ENCODE data around the gene SHB.

DNA sequence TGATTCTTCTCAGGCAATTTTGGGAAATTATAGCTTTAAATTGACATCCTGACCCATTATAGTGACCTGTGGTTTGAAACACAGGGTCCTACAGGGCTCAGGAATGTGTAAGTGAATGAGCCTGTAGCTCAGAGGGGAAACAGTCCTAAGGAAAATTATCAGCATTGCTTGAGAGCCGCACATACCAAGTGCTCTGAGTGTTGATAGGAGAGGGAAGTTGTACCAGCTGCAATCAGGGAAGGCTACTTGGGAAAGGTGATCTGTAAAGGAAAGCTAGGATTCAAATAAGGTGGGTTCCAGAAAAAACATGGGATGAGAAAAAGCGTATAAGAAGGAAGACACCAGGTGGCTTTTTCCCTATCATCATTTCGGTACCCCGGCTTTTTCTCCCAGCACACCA, 160.7 kb downstream of the SHB start:
- TF ChIP-seq, protein P1, sequence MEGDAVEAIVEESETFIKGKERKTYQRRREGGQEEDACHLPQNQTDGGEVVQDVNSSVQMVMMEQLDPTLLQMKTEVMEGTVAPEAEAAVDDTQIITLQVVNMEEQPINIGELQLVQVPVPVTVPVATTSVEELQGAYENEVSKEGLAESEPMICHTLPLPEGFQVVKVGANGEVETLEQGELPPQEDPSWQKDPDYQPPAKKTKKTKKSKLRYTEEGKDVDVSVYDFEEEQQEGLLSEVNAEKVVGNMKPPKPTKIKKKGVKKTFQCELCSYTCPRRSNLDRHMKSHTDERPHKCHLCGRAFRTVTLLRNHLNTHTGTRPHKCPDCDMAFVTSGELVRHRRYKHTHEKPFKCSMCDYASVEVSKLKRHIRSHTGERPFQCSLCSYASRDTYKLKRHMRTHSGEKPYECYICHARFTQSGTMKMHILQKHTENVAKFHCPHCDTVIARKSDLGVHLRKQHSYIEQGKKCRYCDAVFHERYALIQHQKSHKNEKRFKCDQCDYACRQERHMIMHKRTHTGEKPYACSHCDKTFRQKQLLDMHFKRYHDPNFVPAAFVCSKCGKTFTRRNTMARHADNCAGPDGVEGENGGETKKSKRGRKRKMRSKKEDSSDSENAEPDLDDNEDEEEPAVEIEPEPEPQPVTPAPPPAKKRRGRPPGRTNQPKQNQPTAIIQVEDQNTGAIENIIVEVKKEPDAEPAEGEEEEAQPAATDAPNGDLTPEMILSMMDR (IDR thresholded peaks at IDR 0.05), result no peak
- no peak for TF ChIP-seq POLR2A (IDR thresholded peaks at IDR 0.05)
